A549 (cell line): ENCODE results near the gene GID4. TPM values are rescaled to one million over a fixed set of nuclear protein-coding genes. Genes with fewer than 3 reads are reported as not detected.

Experiments used
- ATAC-seq, 2 experiments: fragments of 200-7000 bp in 1 of 2; fragments of >200 bp in 1 of 2; cut with Nextera tagmentation in 1 of 2; cut with Tn5 transposase in 1 of 2; 3 replicates each; pipeline versions ENCODE4 v1.8.0 to v1.9.1; 2018 to 2020; ENCODE audit warnings: mild to moderate bottlenecking in 1 of 2, moderate library complexity in 1 of 2
- CTCF ChIA-PET: fragments of 300-600 bp; sonication (Branson Sonifier 250); formaldehyde crosslinking; extraction: SDS; loops from one replicate; lab custom pipeline; 2021; ENCODE audit warnings: antibody characterized with exemption, inconsistent platforms; lab: Yijun Ruan, JAX
- POLR2A ChIA-PET: fragments of 350-600 bp; formaldehyde crosslinking; extraction: SDS; loops from one replicate; lab custom pipeline; 2021; ENCODE audit warnings: antibody characterized with exemption, inconsistent platforms; lab: Yijun Ruan, JAX
- DNase-seq, 2 experiments: peaks; one replicate each; pipeline versions ENCODE4 v3.0.0 to v3.0.0-alpha.2; 2011 to 2016; ENCODE audit warnings: low read depth in 1 of 2, low spot score in 1 of 2
- FAIRE-seq: peaks from 2 replicates; lab custom pipeline; 2011; peaks lifted over from hg19 to GRCh38; lab: Jason Lieb, UNC
- H3K27ac ChIP-seq, 2 experiments: fragments of >200 bp; sonication (Bioruptor Twin); formaldehyde crosslinking; 3 replicates each; pipeline ENCODE4 v1.5.1; 2016 to 2017
- H3K4me1 ChIP-seq: fragments of >200 bp; sonication (Bioruptor Twin); formaldehyde crosslinking; 3 replicates; pipeline ENCODE4 v1.6.1; 2016
- H3K4me2 ChIP-seq: fragments of >200 bp; sonication (Bioruptor Twin); formaldehyde crosslinking; 3 replicates; pipeline ENCODE4 v1.6.1; 2016
- H3K4me3 ChIP-seq: fragments of >200 bp; sonication (Bioruptor Twin); formaldehyde crosslinking; 3 replicates; pipeline ENCODE4 v1.5.1; 2016
- H3K9me3 ChIP-seq: fragments of >200 bp; sonication (Bioruptor Twin); formaldehyde crosslinking; 3 replicates; pipeline ENCODE4 v1.6.1; 2016
- EHMT2 ChIP-seq: fragments of 200-600 bp; sonication (generic); IDR thresholded peaks from 2 replicates; pipeline ENCODE4 v1.6.1; 2016; ENCODE audit warnings: antibody characterized with exemption, low read depth, mild to moderate bottlenecking, moderate library complexity
- JUN ChIP-seq, 2 experiments: fragments of >200 bp; sonication (Bioruptor Twin); formaldehyde crosslinking; IDR thresholded peaks; 2 replicates in 1 of 2; 3 replicates in 1 of 2; pipeline ENCODE4 v1.6.1; 2016 to 2017
- MYC ChIP-seq: IDR thresholded peaks from 2 replicates; pipeline ENCODE4 v1.6.1; 2012; ENCODE audit warnings: mild to moderate bottlenecking, inconsistent platforms, low read length, improper control_type of control experiment, borderline replicate concordance
- NFE2L2 ChIP-seq: fragments of 150-350 bp; conservative IDR thresholded peaks from 2 replicates; pipeline ENCODE4 v1.6.1; 2014; ENCODE audit warnings: low read length
- NPAS2 ChIP-seq: fragments of 250-450 bp; sonication (Bioruptor Pico); IDR thresholded peaks from 2 replicates; pipeline ENCODE4 v1.8.0; 2022; ENCODE audit warnings: mild to moderate bottlenecking, moderate library complexity, borderline replicate concordance
- NR3C1 ChIP-seq: fragments of >200 bp; sonication (Bioruptor Twin); formaldehyde crosslinking; IDR thresholded peaks from 3 replicates; pipeline ENCODE4 v1.6.1; 2017
- RARB ChIP-seq: fragments of 250-450 bp; sonication (Bioruptor Pico); IDR thresholded peaks from 2 replicates; pipeline ENCODE4 v1.8.0; 2021; ENCODE audit warnings: mild to moderate bottlenecking, moderate library complexity
- RNF2 ChIP-seq: fragments of 200-600 bp; sonication (generic); IDR thresholded peaks from 2 replicates; pipeline ENCODE4 v1.6.1; 2016; ENCODE audit warnings: low read depth, mild to moderate bottlenecking, antibody characterized with exemption, moderate library complexity, borderline replicate concordance
- SREBF2 ChIP-seq: fragments of 450-650 bp; IDR thresholded peaks from 2 replicates; pipeline ENCODE4 v1.6.1; 2014; ENCODE audit warnings: mild to moderate bottlenecking, moderate library complexity
- ZNF302 ChIP-seq: fragments of 250-450 bp; sonication (Bioruptor Pico); IDR thresholded peaks from 2 replicates; pipeline ENCODE4 v1.9.0; 2021; ENCODE audit warnings: inconsistent platforms, mild to moderate bottlenecking, moderate library complexity
- WGBS: methylation state at CpG from one replicate; pipeline ENCODE4 v1.1.6; 2017; ENCODE audit errors: missing lambda C conversion rate; 5-methylcytosine and 5-hydroxymethylcytosine counted together
- polyA plus RNA-seq, 4 experiments: library from polyadenylated mRNA; depleted of rRNA in 3 of 4; stranded (reverse); fragments of >200 nt; fragmentation: RNase III in 1 of 4; extraction: RNeasy Plus Mini Kit Qiagen cat#74134 plus additional on column Dnase treatment in 1 of 4; gene quantifications; 2 replicates in 3 of 4; 3 replicates in 1 of 4; pipeline ENCODE4 v1.2.3, GENCODE V29; 2011 to 2017
- TF ChIP-seq, protein P1 (sequence below): fragments of 250-450 bp; sonication (Bioruptor Pico); IDR thresholded peaks from 2 replicates; pipeline ENCODE4 v1.5.0; 2021; ENCODE audit warnings: mild to moderate bottlenecking, moderate library complexity, borderline replicate concordance
- TF ChIP-seq, protein P2 (sequence below): fragments of 250-450 bp; sonication (Bioruptor Pico); IDR thresholded peaks from 2 replicates; pipeline ENCODE4 v1.5.0; 2020; ENCODE audit warnings: low read depth, mild to moderate bottlenecking, moderate library complexity
- TF ChIP-seq, protein P3 (sequence below): IDR thresholded peaks from 2 replicates; pipeline ENCODE4 v1.6.1; 2012
- TF ChIP-seq, protein P4 (sequence below): fragments of 150-350 bp; IDR thresholded peaks from 2 replicates; pipeline ENCODE4 v1.6.1; 2014; ENCODE audit warnings: low read depth, mild to moderate bottlenecking, low read length
- TF ChIP-seq, protein P5 (sequence below): fragments of >200 bp; sonication (Bioruptor Twin); formaldehyde crosslinking; IDR thresholded peaks from 3 replicates; pipeline ENCODE4 v1.6.1; 2016
- TF ChIP-seq, protein P6 (sequence below): fragments of >200 bp; sonication (Bioruptor Twin); formaldehyde crosslinking; IDR thresholded peaks from 3 replicates; pipeline ENCODE4 v1.5.1; 2016

The GID4 gene
- polyA plus RNA-seq, 2 of the 4 experiments (the other 2 are of a cell fraction) = 11.2 to 11.5 TPM

DNA sequence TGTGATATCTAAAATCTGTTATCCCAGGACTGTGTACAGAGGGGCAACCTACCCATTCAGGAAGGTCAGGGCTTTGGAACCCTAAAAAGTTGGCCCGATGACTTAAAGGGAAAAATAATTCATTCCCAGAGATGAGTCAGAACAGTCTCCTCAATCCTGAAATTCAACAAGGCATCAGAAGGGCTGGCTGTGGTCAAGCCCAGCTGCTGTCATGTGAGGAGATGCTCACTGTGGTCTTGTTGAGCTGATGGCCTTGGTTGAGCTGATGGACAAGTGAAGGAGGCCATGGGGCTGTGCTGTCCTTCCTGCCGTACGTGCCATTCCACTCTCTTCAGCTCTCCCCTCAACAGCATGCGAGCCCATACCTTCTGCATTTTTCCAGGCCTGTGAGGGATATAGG is 27.7 kb downstream of the GID4 start:
- POLR2A ChIA-PET = no interaction called here
- TF ChIP-seq JUN (IDR thresholded peaks at IDR 0.05) = no peak
- TF ChIP-seq, protein P1, sequence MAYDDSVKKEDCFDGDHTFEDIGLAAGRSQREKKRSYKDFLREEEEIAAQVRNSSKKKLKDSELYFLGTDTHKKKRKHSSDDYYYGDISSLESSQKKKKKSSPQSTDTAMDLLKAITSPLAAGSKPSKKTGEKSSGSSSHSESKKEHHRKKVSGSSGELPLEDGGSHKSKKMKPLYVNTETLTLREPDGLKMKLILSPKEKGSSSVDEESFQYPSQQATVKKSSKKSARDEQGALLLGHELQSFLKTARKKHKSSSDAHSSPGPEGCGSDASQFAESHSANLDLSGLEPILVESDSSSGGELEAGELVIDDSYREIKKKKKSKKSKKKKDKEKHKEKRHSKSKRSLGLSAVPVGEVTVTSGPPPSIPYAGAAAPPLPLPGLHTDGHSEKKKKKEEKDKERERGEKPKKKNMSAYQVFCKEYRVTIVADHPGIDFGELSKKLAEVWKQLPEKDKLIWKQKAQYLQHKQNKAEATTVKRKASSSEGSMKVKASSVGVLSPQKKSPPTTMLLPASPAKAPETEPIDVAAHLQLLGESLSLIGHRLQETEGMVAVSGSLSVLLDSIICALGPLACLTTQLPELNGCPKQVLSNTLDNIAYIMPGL (CRISPR knock-in tag) = no peak
- no peak for TF ChIP-seq SREBF2
- TF ChIP-seq, protein P2, sequence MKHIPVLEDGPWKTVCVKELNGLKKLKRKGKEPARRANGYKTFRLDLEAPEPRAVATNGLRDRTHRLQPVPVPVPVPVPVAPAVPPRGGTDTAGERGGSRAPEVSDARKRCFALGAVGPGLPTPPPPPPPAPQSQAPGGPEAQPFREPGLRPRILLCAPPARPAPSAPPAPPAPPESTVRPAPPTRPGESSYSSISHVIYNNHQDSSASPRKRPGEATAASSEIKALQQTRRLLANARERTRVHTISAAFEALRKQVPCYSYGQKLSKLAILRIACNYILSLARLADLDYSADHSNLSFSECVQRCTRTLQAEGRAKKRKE (CRISPR knock-in tag) = no peak
- TF ChIP-seq NR3C1 = no peak
- TF ChIP-seq MYC = no peak
- TF ChIP-seq, protein P3, sequence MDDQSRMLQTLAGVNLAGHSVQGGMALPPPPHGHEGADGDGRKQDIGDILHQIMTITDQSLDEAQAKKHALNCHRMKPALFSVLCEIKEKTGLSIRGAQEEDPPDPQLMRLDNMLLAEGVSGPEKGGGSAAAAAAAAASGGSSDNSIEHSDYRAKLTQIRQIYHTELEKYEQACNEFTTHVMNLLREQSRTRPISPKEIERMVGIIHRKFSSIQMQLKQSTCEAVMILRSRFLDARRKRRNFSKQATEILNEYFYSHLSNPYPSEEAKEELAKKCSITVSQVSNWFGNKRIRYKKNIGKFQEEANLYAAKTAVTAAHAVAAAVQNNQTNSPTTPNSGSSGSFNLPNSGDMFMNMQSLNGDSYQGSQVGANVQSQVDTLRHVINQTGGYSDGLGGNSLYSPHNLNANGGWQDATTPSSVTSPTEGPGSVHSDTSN = no peak
- TF ChIP-seq, protein P4, sequence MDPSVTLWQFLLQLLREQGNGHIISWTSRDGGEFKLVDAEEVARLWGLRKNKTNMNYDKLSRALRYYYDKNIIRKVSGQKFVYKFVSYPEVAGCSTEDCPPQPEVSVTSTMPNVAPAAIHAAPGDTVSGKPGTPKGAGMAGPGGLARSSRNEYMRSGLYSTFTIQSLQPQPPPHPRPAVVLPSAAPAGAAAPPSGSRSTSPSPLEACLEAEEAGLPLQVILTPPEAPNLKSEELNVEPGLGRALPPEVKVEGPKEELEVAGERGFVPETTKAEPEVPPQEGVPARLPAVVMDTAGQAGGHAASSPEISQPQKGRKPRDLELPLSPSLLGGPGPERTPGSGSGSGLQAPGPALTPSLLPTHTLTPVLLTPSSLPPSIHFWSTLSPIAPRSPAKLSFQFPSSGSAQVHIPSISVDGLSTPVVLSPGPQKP = no peak
- TF ChIP-seq, protein P5, sequence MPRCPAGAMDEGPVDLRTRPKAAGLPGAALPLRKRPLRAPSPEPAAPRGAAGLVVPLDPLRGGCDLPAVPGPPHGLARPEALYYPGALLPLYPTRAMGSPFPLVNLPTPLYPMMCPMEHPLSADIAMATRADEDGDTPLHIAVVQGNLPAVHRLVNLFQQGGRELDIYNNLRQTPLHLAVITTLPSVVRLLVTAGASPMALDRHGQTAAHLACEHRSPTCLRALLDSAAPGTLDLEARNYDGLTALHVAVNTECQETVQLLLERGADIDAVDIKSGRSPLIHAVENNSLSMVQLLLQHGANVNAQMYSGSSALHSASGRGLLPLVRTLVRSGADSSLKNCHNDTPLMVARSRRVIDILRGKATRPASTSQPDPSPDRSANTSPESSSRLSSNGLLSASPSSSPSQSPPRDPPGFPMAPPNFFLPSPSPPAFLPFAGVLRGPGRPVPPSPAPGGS = no peak
- TF ChIP-seq, all 56 proteins: peak for 0
- DNase-seq (no peak), FAIRE-seq (no peak), ATAC-seq (no peak)
- Histone ChIP-seq H3K4me1 (peaks cover 5% of the 10 kb centered on the region; the same call in 1 of the 3 replicates), H3K9me3 (no peaks in the 10 kb centered on the region), H3K27ac (no peak overlapping the region), H3K4me2 (no peak overlapping the region), H3K4me3 (no peak overlapping the region)
- CTCF ChIA-PET = interaction anchor here (0.6 to 1.4 kb wide), 2 partner anchors 9 to 435 kb away, joined by 3 read pairs; no protein-coding TSS in a partner anchor
- 88% methylated on average over 4 of the region's 4 CpGs for WGBS

DNA sequence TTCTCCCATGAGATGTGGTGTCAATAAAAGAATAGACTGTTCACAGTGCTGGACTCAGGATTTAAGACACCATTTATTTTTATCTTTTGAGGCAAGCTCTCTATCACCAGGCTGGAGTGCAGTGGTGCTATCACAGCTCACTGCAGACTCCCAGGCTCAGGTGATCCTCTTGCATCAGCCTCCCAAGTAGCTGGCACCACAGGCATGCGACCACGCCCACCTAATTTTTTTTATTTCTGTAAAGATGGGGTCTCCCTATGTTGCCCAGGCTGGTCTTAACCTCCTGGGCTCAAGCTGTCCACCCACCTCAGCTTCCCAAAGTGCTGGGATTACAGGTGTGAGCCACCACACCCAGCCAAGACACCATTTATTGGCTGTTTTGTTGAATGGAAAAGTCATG is 29.9 kb downstream of the GID4 start:
- TF ChIP-seq ZNF302 (CRISPR knock-in tag) (no peak), RNF2 (no peak), NFE2L2 (no peak), EHMT2 (no peak), NPAS2 (CRISPR knock-in tag) (no peak), RARB (CRISPR knock-in tag) (no peak)
- TF ChIP-seq, protein P6, sequence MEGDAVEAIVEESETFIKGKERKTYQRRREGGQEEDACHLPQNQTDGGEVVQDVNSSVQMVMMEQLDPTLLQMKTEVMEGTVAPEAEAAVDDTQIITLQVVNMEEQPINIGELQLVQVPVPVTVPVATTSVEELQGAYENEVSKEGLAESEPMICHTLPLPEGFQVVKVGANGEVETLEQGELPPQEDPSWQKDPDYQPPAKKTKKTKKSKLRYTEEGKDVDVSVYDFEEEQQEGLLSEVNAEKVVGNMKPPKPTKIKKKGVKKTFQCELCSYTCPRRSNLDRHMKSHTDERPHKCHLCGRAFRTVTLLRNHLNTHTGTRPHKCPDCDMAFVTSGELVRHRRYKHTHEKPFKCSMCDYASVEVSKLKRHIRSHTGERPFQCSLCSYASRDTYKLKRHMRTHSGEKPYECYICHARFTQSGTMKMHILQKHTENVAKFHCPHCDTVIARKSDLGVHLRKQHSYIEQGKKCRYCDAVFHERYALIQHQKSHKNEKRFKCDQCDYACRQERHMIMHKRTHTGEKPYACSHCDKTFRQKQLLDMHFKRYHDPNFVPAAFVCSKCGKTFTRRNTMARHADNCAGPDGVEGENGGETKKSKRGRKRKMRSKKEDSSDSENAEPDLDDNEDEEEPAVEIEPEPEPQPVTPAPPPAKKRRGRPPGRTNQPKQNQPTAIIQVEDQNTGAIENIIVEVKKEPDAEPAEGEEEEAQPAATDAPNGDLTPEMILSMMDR = no peak
- TF ChIP-seq, protein P4 = no peak
- ATAC-seq = no peak
- Histone ChIP-seq H3K4me3 (no peak overlapping the region), H3K4me1 (peaks cover 5% of the 10 kb centered on the region; the same call in 1 of the 3 replicates), H3K4me2 (no peak overlapping the region), H3K9me3 (no peaks in the 10 kb centered on the region), H3K27ac (peak overlapping the region in 1 of 2 experiments; percentile 23; a peak in 1 of 6 replicates)
- FAIRE-seq = no peak
- no peak for DNase-seq
- POLR2A ChIA-PET = no interaction called here
- WGBS = 86% methylated on average over 2 of the region's 2 CpGs
- CTCF ChIA-PET = interaction anchor here (1.2 to 3.6 kb wide), 2 partner anchors 24 to 178 kb away, joined by 7 to 12 read pairs; no protein-coding TSS in a partner anchor
